Measurements from ENCODE around the gene NR3C2.
"Not testable (repeated sequence)": the region's sequence is repeated elsewhere in the genome, so short reads cannot be mapped to it uniquely, and the experiment has no call there.

NR3C2 gene

DNA sequence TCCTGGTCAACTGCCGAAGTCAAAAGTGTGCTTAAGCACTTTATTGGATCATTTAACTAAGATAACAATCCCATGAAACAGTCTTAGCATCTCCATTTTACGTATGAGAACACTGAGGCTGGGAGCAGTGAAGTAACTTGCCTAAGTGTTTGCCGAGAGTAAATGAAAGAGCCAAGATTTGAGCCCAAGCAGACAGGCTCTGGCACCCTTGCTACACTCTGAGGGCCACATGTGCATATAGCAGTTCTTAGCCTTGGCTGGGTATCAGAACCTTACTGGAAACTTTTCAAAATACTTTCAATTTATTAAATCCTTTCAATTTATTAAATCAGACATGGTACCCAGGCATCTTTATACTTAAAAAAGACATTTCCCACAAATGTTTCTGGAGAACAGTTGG lies 225.9 kb downstream of the NR3C2 start:
- no peak for DNase-seq

DNA sequence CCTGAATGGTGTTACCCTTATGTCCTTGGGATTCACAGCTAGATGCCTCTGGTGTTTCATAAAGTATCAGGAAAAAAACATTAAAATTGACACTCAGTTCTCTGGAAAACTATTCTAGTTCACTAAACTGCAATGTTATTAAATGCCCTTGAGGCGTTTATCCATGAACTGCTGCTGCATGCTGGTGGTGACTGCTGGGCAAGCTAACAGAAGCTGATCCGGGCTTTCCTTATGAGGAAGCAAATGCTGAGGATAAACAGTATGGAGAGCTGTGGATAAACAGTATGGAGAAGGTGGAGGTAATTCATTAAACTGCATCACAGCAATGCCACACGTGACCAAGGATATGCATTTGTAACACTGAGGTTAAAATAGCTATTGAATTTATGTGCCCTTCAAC lies 227.0 kb downstream of the NR3C2 start:
- peak in 1 of 14 donors; percentile 58 for DNase-seq

DNA sequence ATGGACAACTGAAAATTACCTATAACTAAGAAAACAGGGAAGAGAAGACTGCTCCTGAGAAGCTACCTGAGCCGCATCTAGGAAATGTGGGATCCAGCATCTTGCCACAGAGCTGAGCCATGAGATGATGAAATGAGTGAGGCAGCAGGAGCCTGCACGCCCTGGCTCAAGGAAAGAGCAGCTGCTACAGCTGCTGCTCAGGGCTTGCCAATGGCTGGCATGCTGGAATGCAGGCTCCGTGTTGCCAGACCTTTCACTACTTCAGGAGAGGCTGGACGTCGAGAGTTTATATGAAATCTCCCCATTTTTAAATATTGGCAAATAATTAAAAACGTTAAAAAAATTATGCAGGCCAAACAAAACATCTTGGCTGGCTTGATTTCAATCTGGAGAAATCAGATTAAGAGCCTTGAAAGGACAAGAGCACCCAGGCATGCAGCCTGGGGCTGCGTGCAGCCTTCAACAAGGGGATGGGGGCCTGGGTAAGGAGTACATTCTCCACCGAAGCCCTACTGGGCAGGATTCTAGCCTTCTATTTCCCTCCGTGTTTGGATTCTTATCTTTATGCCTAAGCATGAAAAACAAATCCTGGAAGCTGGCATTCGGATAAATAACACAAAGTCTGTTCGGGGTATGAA lies 227.6 kb downstream of the NR3C2 start:
- DNase-seq, result peak in 3 of 14 donors; percentile 10 to 41 (median 16)

DNA sequence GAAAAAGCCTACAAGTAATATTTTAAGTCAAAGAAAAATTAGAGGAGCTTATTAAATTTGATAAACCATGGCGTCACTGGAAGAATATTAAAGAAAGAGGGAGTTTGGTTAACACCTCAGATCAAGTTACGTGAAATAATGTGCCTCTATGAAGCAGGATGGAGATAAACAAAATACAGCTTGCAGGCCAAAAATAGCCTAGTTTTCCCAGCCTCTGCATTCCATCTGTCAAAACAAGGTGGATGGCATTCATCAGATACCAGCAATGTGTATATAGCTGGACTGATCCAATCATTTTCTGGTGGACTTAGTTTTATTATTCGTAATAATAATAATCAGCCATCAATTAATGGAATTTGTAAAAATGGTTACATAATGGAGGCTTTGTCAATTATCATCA lies 230.7 kb downstream of the NR3C2 start:
- peak in 1 of 14 donors; percentile 63 for DNase-seq

- DNase-seq, result no peak
Measured at GRCh38 chr4:148210661-148211060, 231.6 kb downstream of the NR3C2 start.

DNA sequence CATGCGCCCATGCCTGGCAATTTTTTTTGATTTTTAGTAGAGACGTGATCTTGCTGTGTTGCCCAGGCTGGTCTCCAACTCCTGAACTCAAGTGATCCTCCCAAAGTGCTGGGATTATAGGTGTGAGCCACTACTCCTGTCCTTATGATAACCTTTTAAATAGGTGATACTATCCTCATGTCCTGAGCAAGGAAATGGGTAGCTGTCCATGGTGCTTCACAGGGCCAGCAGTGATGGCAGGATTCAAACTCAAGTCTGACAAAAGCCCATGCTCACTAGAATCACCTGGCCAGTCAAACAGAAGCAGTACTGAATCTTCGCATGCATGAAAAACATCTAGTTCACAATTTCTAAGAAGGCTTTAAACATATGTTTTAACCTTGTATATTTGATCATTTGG lies 235.1 kb downstream of the NR3C2 start:
- no peak for DNase-seq

DNA sequence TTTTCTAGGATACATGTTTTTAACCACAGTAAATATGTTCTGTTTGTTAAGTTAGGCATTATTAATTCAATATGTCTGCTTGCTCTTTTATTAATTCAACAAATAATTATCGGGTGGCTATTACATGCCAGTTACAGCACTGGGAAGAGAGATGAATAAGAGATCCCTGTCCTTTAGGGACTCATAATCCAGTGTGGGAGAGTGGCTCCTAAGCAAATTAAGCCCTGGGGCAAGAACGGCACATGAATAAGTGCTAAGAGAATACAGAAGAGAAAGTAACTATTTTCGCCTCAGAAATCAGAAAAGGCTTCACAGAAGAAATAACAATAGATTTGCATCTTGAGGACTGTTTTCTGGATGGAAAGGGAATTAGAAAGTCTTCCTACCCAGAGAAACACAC lies 236.7 kb downstream of the NR3C2 start:
- no peak for DNase-seq

DNA sequence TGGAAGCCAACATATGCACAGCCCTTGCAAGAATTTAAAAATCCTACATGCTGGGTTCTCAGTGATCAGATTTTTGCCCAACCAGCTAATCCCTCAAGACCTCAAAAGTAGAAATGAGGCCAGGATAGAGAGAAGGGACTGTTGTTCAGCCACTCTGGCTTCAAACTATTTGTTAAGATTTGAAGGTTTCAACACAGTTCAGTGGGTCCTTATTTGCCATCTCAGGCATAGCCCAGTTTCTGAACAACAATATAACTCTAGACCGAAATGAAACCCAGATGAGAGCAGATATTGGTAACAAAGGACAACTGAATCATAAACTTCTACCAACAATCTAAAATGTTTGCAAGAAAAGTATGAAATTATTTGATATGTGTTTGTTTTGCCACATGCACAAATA lies 237.3 kb downstream of the NR3C2 start:
- no peak for DNase-seq

DNA sequence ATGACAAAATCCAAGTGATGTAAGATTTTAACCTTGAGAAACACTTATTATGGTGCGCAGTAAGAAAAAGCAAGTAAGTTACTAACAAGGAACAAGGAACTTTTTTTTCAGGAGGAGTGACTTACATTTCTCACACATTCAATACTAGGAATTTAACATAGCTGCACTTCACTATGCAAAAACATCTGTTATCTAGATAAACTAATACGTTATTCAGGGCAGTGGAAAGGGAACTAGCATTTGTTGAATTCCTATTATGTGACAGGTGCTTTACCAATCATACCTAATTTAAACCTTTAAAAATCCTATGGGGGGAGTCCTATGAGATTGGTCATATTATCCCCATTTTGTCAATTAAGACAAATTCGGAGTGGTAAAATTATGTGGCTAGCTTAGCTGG lies 238.0 kb downstream of the NR3C2 start:
- no peak for DNase-seq

DNA sequence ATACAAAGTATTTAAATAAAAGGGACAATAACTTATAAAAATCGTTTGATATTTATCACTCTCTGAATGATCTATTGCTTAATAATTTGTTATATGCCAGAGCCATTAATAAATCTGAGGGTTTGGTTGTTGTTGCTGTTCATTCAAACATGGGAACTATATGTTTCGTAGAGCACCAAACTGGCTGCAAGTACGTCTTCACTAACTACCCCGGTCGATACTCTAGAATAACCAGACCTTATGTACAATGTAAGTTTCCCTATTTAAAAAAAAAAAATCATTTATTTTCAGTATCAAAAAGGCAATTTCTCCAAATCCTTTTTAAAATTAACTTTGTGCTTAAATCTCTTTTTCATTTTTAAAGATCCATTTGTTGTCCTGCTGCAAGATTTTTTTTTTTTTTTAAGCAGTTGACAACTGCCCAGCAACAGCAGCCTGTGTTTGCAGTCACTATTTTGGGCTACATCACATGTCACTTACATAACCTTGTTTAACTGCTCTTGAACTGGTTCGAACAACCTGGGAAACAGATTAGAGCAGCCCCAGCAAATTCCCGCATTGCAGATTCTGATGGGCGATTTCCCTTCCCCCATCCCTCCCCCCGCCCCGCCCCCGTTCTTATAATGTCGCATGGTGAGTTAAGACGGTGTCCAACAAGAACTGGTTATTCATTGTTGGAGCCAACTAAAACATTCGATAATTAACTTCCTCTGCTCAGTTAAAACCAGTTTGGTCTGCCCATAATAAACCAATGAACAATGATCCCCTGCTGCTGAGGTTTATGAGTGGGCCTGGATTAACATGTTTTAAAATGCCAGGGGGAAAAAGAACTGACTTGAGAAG lies 238.9 kb downstream of the NR3C2 start:
- DNase-seq, result peak in 2 of 14 donors; percentile 3 to 71

DNA sequence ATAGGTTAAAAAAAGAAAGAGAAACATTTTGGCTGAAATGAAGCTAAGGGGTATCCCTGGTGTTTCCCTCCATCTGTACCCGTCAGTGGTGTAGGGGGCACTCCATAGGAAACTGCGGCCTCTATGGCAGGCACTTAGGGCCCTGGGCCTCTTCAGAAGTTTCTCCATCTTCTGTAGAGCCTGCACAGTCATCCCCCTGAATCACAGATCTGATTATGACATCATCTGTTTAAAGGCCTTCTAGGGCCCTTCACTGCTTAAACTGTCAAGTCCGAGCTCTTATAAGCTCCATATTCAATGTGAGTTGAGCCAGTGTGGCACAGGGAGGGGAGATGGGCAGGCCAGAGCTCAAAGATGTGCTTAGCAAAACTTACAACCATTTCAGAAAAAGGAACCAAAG lies 241.3 kb downstream of the NR3C2 start:
- no peak for DNase-seq

DNA sequence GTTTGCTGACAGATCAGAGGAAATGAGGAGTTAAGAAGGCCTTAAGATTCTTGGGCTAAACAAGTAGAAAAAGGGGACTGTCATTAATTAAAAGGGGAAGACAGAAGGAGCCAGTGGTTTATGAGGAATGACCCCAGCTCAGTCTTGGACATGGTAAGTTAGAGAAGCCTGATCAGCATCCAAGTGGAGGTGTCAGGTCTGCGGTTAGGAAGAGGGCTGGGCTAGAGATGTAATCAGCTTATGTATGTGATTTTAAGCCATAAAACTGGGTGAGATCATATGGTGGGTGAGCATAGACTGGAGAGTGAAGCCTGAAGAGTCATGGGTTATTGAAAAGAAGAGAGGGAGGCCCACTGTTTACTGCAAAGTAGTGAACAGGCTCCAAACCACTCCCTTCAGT lies 246.1 kb downstream of the NR3C2 start:
- no peak for DNase-seq

GRCh38 chr4:148192526-148192925 lies 249.7 kb downstream of the NR3C2 start:
- DNase-seq, result no peak

- DNase-seq, result not testable (repeated sequence)
Measured at GRCh38 chr4:148187454-148188222, 254.6 kb downstream of the NR3C2 start.

DNA sequence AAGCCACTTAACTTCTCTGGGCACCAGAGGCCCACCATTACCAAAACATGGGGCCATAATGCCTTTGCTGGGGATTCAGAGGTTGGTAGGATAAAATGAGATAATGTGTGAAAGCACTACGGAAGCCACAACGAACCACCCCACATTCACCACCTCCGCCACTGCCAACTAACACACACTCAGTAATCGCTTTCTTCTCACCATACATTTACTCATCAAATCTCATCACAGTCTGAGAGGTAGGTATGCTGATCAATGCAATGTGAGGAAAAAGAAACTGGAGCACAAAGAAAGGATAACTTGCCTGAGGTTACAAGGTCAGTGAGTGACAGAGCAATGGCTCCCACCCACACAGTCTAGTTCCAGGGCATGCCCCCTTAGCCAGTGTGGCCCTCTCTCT lies 257.3 kb downstream of the NR3C2 start:
- DNase-seq, result no peak

DNA sequence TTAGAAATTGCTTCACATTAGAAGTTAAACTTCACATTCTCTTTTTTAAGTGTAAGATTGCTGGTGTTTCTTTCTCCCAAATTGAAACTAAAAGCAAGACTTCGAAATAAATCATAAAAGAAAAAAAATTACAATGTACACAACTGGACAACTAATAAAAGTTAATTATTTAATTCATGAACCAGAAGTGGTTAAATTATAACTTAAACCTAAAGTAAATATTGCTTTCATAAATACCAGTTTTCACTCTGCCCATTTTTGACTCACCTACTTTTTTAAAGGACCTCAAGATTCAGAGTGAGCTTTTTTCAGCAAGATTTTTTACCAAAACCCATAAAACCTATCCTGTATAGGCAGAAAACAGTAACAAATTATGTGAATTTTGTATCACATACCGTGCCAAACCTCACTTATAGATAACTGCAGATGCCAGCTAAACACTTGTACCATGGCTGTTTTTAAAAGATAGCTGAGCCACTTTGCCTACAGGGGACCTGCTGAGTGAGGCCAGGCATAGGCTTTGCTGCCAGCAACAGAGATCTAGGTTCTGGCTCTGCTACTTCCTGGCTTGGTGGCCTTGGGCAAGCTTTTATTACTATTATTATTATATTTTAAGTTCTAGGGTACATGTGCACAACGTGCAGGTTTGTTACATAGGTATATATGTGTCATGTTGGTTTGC lies 259.8 kb downstream of the NR3C2 start:
- no peak for DNase-seq

GRCh38 chr4:148173397-148174017 lies 268.7 kb downstream of the NR3C2 start:
- DNase-seq, result peak in 1 of 14 donors; percentile 2

DNA sequence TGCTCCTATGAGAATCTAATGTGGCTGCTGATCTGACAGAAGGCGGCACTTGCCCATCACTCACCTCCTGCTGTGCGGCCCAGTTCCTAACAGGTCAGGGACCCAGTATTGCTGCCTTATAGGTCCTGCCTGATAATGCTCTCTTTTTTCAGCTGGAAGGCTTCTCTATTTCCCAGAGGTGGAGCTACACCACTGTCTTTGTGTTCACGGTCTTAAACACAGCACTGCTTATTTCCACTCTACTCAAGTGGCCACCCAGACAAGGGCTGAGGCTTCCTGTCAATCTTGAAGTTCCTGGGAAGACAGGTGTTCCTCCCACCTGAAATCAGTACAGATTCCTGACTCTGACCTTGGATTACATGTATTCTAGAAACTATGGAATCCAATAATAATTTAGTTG lies 270.6 kb downstream of the NR3C2 start:
- DNase-seq, result no peak

DNA sequence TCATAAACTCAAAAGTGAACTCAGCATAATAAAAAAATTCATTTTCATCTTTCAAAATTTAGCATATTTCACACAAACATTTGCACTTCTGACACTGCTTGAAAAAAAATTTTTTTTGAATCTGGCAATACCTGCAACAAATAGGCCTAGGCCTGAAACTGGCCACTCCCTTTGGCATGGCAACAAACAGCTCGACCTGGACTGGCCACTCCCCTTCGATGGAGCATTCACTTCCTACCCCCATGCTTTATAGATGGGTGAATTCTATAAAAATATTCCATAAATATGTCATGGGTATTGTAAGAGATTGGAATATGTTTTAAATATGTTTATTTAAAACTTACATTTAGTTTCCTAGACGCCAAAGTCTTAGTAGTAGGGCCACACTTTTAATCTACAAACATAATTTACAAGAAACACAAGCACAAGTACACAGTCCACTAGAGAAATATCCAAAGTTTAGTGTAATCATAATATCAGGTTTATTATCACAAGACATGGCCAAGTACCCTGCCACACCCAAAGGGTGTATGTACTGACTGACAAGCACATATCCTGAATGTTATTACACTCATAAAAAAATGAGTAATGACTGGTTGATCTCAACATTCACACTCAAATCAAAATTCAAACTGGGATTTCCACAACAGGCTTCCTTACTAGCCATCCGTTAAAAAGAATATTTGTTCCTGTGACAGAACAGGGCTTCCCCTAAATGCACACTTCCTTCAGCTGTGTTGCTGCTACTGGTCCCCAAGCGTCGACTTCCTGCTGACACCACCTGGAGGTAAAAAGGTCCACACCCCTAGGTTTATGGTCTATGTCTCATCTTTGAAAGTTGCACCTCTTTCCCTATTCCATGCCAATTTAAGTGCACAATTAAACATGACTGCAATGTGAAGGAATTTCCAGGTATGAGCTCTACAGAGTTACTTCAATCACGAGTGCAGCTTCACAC lies 271.5 kb downstream of the NR3C2 start:
- DNase-seq, result no peak

DNA sequence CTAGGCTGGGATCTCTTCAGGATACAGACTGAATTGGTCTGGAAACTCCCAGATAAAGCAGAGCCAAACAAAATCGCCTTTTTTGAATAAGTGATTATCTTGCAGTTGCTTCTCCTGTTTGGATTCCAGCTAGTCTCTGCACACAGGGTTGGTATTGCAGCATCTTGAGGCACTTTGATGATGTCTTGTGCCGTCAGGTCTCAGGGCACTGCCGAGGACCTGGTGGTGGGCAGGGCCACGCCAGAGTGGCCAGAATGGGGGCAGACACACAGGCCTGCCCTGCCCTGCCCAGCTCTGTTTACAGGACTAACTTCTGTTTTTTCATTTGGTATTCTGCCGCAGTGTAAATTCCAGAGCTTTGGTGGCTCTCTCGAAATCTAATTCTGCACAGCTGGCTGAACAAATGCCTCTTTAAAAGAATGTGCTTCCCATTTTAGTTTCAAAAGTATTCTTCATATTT lies 276.1 kb downstream of the NR3C2 start:
- DNase-seq, result no peak

DNA sequence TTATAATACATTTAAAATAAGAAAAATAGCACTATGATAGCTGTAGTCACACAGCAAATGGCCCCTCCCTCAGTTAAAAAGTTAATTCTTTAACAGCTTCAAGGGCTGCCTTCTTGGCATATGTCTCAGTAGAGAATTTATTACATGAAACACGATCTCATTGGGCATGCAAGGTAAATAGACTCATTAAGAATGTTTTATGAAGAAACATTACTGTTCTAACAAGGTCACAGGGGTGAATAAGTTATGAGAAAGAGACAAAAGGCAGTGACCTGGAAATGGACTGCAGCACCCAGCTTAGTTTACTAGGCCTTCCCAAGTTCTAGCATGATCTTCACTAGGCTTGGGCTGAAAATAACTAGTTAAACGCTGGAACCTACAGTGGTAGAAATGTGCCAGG lies 277.7 kb downstream of the NR3C2 start:
- no peak for DNase-seq
